H9 (cell line): ENCODE data around the gene ROBO3. TPM values are rescaled to one million over a fixed set of nuclear protein-coding genes. Genes with fewer than 3 reads are reported as not detected.

Experiments
- DNase-seq: peaks from one replicate; pipeline ENCODE4 v3.0.0-alpha.2; 2017
- H2AFZ ChIP-seq: one replicate; pipeline ENCODE4 v1.6.1; 2013; ENCODE audit warnings: mild to moderate bottlenecking, low read length, control low read depth, moderate library complexity
- H2AK5ac ChIP-seq: 2 replicates; pipeline ENCODE4 v1.6.1; 2013; ENCODE audit warnings: low read length, control low read depth, mixed read lengths; ENCODE audit not compliant: insufficient read length
- H2BK120ac ChIP-seq: one replicate; pipeline ENCODE4 v1.6.1; 2013; ENCODE audit warnings: low read depth, mild to moderate bottlenecking, low read length, control low read depth, inconsistent platforms; ENCODE audit not compliant: poor library complexity, severe bottlenecking
- H2BK12ac ChIP-seq: 2 replicates; pipeline ENCODE4 v1.6.1; 2013; ENCODE audit warnings: low read length, control low read depth, mixed read lengths, low read depth; ENCODE audit not compliant: insufficient read length
- H2BK15ac ChIP-seq: 2 replicates; pipeline ENCODE4 v1.6.1; 2013; ENCODE audit warnings: low read depth, low read length, control low read depth
- H2BK20ac ChIP-seq: one replicate; pipeline ENCODE4 v1.6.1; 2013; ENCODE audit warnings: low read depth, mild to moderate bottlenecking, low read length, control low read depth, inconsistent platforms; ENCODE audit not compliant: poor library complexity, severe bottlenecking
- H2BK5ac ChIP-seq: 2 replicates; pipeline ENCODE4 v1.6.1; 2013; ENCODE audit warnings: low read length, control low read depth, mixed read lengths; ENCODE audit not compliant: insufficient read length
- H3K14ac ChIP-seq: 2 replicates; pipeline ENCODE4 v1.6.1; 2013; ENCODE audit warnings: low read length, control low read depth; ENCODE audit not compliant: insufficient read depth
- H3K18ac ChIP-seq: 2 replicates; pipeline ENCODE4 v1.6.1; 2013; ENCODE audit warnings: low read depth, mild to moderate bottlenecking, mixed read lengths, low read length, control low read depth; ENCODE audit not compliant: insufficient read length
- H3K23ac ChIP-seq: 2 replicates; pipeline ENCODE4 v1.6.1; 2013; ENCODE audit warnings: low read length, control low read depth, mixed read lengths, low read depth; ENCODE audit not compliant: insufficient read length
- H3K23me2 ChIP-seq: 2 replicates; pipeline ENCODE4 v1.6.1; 2013; ENCODE audit warnings: low read depth, mild to moderate bottlenecking, mixed read lengths, low read length, control low read depth; ENCODE audit not compliant: insufficient read length, poor library complexity, severe bottlenecking
- H3K27ac ChIP-seq: 2 replicates; pipeline ENCODE4 v1.5.1; 2013; ENCODE audit warnings: low read length, control low read depth, mixed read lengths, low read depth; ENCODE audit not compliant: insufficient read length
- H3K27me3 ChIP-seq: 2 replicates; pipeline ENCODE4 v1.6.1; 2013; ENCODE audit warnings: low read length, control low read depth, inconsistent platforms; ENCODE audit not compliant: insufficient read depth
- H3K4ac ChIP-seq: 2 replicates; pipeline ENCODE4 v1.6.1; 2013; ENCODE audit warnings: low read depth, mild to moderate bottlenecking, control low read depth, inconsistent platforms, low read length, moderate library complexity
- H3K4me1 ChIP-seq: 2 replicates; pipeline ENCODE4 v1.6.1; 2013; ENCODE audit warnings: low read length, control low read depth, inconsistent platforms; ENCODE audit not compliant: insufficient read depth
- H3K4me2 ChIP-seq: 2 replicates; pipeline ENCODE4 v1.6.1; 2013; ENCODE audit warnings: low read length, control low read depth, mixed read lengths; ENCODE audit not compliant: insufficient read length, insufficient read depth
- H3K56ac ChIP-seq: 2 replicates; pipeline ENCODE4 v1.6.1; 2013; ENCODE audit warnings: low read depth, mild to moderate bottlenecking, mixed read lengths, low read length, control low read depth; ENCODE audit not compliant: insufficient read length
- H3K79me1 ChIP-seq: 2 replicates; pipeline ENCODE4 v1.6.1; 2013; ENCODE audit warnings: low read depth, mild to moderate bottlenecking, moderate library complexity, low read length, control low read depth, inconsistent platforms; ENCODE audit not compliant: insufficient read depth, poor library complexity, severe bottlenecking
- H3K79me2 ChIP-seq: 2 replicates; pipeline ENCODE4 v1.6.1; 2013; ENCODE audit warnings: low read length, control low read depth, inconsistent platforms; ENCODE audit not compliant: insufficient read depth
- H3K9ac ChIP-seq: 2 replicates; pipeline ENCODE4 v1.6.1; 2013; ENCODE audit warnings: low read length, control low read depth, mixed read lengths; ENCODE audit not compliant: insufficient read length; ENCODE audit errors: extremely low read depth
- H3K9me3 ChIP-seq: one replicate; pipeline ENCODE4 v1.6.1; 2013; ENCODE audit warnings: low read depth, low read length, inconsistent platforms; ENCODE audit not compliant: control insufficient read depth
- H3T11ph ChIP-seq: one replicate; pipeline ENCODE4 v1.6.1; 2013; ENCODE audit warnings: mild to moderate bottlenecking, low read length, control low read depth, inconsistent platforms
- H4K20me1 ChIP-seq: one replicate; pipeline ENCODE4 v1.6.1; 2013; ENCODE audit not compliant: control insufficient read depth, insufficient read length, insufficient read depth
- H4K5ac ChIP-seq: 2 replicates; pipeline ENCODE4 v1.6.1; 2013; ENCODE audit warnings: low read depth, mild to moderate bottlenecking, mixed read lengths, low read length, control low read depth; ENCODE audit not compliant: insufficient read length
- H4K8ac ChIP-seq: replicated peaks from 2 replicates; pipeline ENCODE4 v1.6.1; 2013; ENCODE audit warnings: low read length, control low read depth, mixed read lengths, low read depth; ENCODE audit not compliant: insufficient read length
- H4K91ac ChIP-seq: 2 replicates; pipeline ENCODE4 v1.6.1; 2013; ENCODE audit warnings: low read depth, mild to moderate bottlenecking, moderate library complexity, mixed read lengths, low read length, control low read depth; ENCODE audit not compliant: insufficient read length
- H3K27ac Mint-ChIP-seq, 3 experiments: 2 replicates in 2 of 3; 3 replicates in 1 of 3; pipeline ENCODE4 v1.8.0; 2020 to 2021; ENCODE audit warnings: mixed read lengths in 3 of 3, mild to moderate bottlenecking in 1 of 3, moderate library complexity in 1 of 3
- H3K27me3 Mint-ChIP-seq: 2 replicates; pipeline ENCODE4 v1.8.0; 2021; ENCODE audit warnings: low read depth, mild to moderate bottlenecking, moderate library complexity, mixed read lengths
- H3K36me3 Mint-ChIP-seq, 3 experiments: 2 replicates in 2 of 3; 3 replicates in 1 of 3; pipeline ENCODE4 v1.8.0; 2020 to 2021; ENCODE audit warnings: low read depth in 3 of 3, mixed read lengths in 3 of 3; ENCODE audit not compliant: insufficient read depth in 1 of 3
- H3K4me1 Mint-ChIP-seq, 2 experiments: 2 replicates each; pipeline ENCODE4 v1.8.0; 2020; ENCODE audit warnings: mixed read lengths in 2 of 2
- H3K4me3 Mint-ChIP-seq, 2 experiments: 2 replicates in 1 of 2; 3 replicates in 1 of 2; pipeline ENCODE4 v1.8.0; 2020 to 2021; ENCODE audit warnings: mild to moderate bottlenecking in 2 of 2, mixed read lengths in 2 of 2, moderate library complexity in 1 of 2
- H3K9me3 Mint-ChIP-seq, 2 experiments: 2 replicates in 1 of 2; 3 replicates in 1 of 2; pipeline ENCODE4 v1.8.0; 2020; ENCODE audit warnings: mild to moderate bottlenecking in 2 of 2, mixed read lengths in 2 of 2, moderate library complexity in 1 of 2
- WGBS: extraction: QIAGEN DNeasy Blood & Tissue Kit; methylation state at CpG from one replicate; pipeline ENCODE4 v1.1.7; 2013; ENCODE audit warnings: missing lambda C conversion rate, low lambda C conversion rate, mixed read lengths; ENCODE audit not compliant: insufficient read length; ENCODE audit errors: extremely low coverage; 5-methylcytosine and 5-hydroxymethylcytosine counted together
- total RNA-seq: library from RNA; stranded (reverse); gene quantifications from 2 replicates; pipeline ENCODE4 v1.2.1, GENCODE V29; 2021
- TF ChIP-seq, protein P1 (sequence below): fragments of 200-600 bp; sonication (generic); conservative IDR thresholded peaks from 3 replicates; pipeline ENCODE4 v1.8.0; 2021; ENCODE audit warnings: antibody characterized with exemption, mild to moderate bottlenecking

Gene ROBO3
- total RNA-seq, 1 experiment from 2014 or later, result 12.6 TPM

DNA sequence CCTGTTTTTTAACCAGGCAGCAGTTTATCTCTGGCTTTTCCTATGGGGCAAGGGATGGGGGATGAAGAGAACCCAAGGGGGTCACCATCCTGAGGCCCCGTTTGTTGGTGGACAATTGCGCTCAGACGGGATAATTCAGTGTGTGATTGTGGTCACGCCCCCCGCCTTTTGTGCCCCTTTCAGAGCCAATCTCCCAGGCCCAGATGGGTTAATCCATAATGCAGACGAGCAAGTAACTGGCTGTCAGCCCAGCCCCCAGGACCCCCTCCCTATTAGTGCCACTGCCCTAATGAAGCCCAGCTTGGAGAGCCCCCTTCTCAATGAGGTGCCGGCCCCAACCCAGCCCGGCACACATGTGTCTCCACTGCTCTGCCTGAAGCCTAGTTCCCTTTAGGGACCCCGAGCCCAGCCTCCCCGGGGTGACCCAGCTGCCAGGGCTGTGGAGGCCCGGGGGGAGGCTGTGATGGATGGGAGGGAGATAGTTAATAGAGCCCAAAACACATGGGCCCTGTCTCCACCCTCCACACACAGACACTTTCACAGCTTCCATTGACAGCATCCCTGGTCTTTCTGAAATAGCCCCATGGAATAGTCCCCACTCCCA, 19.1 kb upstream of the ROBO3 start:
- Histone ChIP-seq H4K5ac (no peak overlapping the region), H3K9me3 (no peaks in the 10 kb centered on the region), H3K23ac (no peak overlapping the region), H3K23me2 (no peaks in the 10 kb centered on the region), H3K79me1 (no peaks in the 10 kb centered on the region), H4K91ac (no peak overlapping the region), H4K20me1 (no peaks in the 10 kb centered on the region), H3K14ac (no peak overlapping the region), H3K4ac (no peak overlapping the region), H3K4me2 (no peak overlapping the region), H3K79me2 (no peaks in the 10 kb centered on the region), H3K27me3 (peaks cover 94% of the 10 kb centered on the region), H2BK5ac (no peak overlapping the region), H3K56ac (no peak overlapping the region), H2BK20ac (no peak overlapping the region), H3T11ph (no peak overlapping the region), H3K4me1 (no peaks in the 10 kb centered on the region; the same call in 1 of the 2 replicates), H3K18ac (no peak overlapping the region), H3K9ac (no peak overlapping the region), H2AFZ (no peak overlapping the region), H2BK12ac (no peak overlapping the region), H2BK15ac (no peak overlapping the region), H2AK5ac (no peak overlapping the region), H3K27ac (no peak overlapping the region), H2BK120ac (no peak overlapping the region), H4K8ac (no peak overlapping the region)
- Mint-ChIP-seq H3K27me3 (no peaks in the 10 kb centered on the region), H3K27ac (no peak overlapping the region), H3K9me3 (peaks cover 0 to 2% of the 10 kb centered on the region in 2 experiments; a peak in 3 of 5 replicates), H3K36me3 (no peaks in the 10 kb centered on the region), H3K4me3 (no peak overlapping the region), H3K4me1 (peaks cover 10 to 46% of the 10 kb centered on the region in 2 experiments; a peak in 3 of 4 replicates)
- WGBS, result no CpG with 5 or more reads among the region's 11 CpGs
- TF ChIP-seq, protein P1, sequence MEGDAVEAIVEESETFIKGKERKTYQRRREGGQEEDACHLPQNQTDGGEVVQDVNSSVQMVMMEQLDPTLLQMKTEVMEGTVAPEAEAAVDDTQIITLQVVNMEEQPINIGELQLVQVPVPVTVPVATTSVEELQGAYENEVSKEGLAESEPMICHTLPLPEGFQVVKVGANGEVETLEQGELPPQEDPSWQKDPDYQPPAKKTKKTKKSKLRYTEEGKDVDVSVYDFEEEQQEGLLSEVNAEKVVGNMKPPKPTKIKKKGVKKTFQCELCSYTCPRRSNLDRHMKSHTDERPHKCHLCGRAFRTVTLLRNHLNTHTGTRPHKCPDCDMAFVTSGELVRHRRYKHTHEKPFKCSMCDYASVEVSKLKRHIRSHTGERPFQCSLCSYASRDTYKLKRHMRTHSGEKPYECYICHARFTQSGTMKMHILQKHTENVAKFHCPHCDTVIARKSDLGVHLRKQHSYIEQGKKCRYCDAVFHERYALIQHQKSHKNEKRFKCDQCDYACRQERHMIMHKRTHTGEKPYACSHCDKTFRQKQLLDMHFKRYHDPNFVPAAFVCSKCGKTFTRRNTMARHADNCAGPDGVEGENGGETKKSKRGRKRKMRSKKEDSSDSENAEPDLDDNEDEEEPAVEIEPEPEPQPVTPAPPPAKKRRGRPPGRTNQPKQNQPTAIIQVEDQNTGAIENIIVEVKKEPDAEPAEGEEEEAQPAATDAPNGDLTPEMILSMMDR, result no peak
- no peak for DNase-seq
